Hepatocyte (in vitro differentiated cells): ENCODE measurements around the gene GGTA1. TPM values are rescaled to one million over a fixed set of nuclear protein-coding genes. Genes with fewer than 3 reads are reported as not detected.

ENCODE experiments used
- DNase-seq: peaks from one replicate; pipeline ENCODE4 v3.0.0-alpha.2; 2016; ENCODE audit warnings: low spot score
- H2AFZ ChIP-seq: fragments of 200-600 bp; sonication (generic); 2 replicates; pipeline ENCODE4 v1.6.0; 2016; ENCODE audit warnings: antibody characterized with exemption, mild to moderate bottlenecking
- H3K27ac ChIP-seq: fragments of 200-600 bp; sonication (generic); 2 replicates; pipeline ENCODE4 v1.5.1; 2016; ENCODE audit warnings: mild to moderate bottlenecking
- H3K27me3 ChIP-seq: fragments of 200-600 bp; sonication (generic); 2 replicates; pipeline ENCODE4 v1.6.1; 2016
- H3K36me3 ChIP-seq: fragments of 200-600 bp; sonication (generic); replicated peaks from 2 replicates; pipeline ENCODE4 v1.5.1; 2016; ENCODE audit warnings: low read depth; ENCODE audit not compliant: insufficient read depth
- H3K4me1 ChIP-seq: fragments of 200-600 bp; sonication (generic); 2 replicates; pipeline ENCODE4 v1.5.1; 2016; ENCODE audit warnings: mild to moderate bottlenecking, moderate library complexity; ENCODE audit not compliant: insufficient read depth
- H3K4me2 ChIP-seq: fragments of 200-600 bp; sonication (generic); 2 replicates; pipeline ENCODE4 v1.6.0; 2016
- H3K4me3 ChIP-seq: fragments of 200-600 bp; sonication (generic); 2 replicates; pipeline ENCODE4 v1.5.1; 2016; ENCODE audit warnings: mild to moderate bottlenecking
- H3K79me2 ChIP-seq: fragments of 200-600 bp; sonication (generic); 2 replicates; pipeline ENCODE4 v1.6.0; 2017; ENCODE audit warnings: mild to moderate bottlenecking
- H3K9me2 ChIP-seq: fragments of 200-600 bp; sonication (generic); replicated peaks from 2 replicates; pipeline ENCODE4 v1.6.0; 2017; ENCODE audit warnings: mild to moderate bottlenecking; ENCODE audit not compliant: insufficient read depth
- H3K9me3 ChIP-seq: fragments of 200-600 bp; sonication (generic); 2 replicates; pipeline ENCODE4 v1.5.1; 2016; ENCODE audit warnings: low read depth, mild to moderate bottlenecking
- H4K20me1 ChIP-seq: fragments of 200-600 bp; sonication (generic); 2 replicates; pipeline ENCODE4 v1.6.0; 2016; ENCODE audit warnings: mild to moderate bottlenecking; ENCODE audit not compliant: insufficient read depth, poor library complexity, severe bottlenecking
- EZH2 ChIP-seq: fragments of 200-600 bp; sonication (generic); IDR thresholded peaks from 2 replicates; pipeline ENCODE4 v1.6.1; 2016; ENCODE audit warnings: antibody characterized with exemption, mild to moderate bottlenecking, borderline replicate concordance
- EZH2phosphoT487 ChIP-seq: fragments of 200-600 bp; sonication (generic); IDR thresholded peaks from one replicate; pipeline ENCODE4 v1.6.1; 2018; ENCODE audit warnings: antibody characterized with exemption, mild to moderate bottlenecking, low read depth, moderate library complexity; ENCODE audit not compliant: unreplicated experiment, severe bottlenecking
- WGBS: methylation state at CpG from one replicate; pipeline ENCODE4 v1.1.6; 2016; ENCODE audit warnings: low lambda C conversion rate; ENCODE audit errors: missing lambda C conversion rate; 5-methylcytosine and 5-hydroxymethylcytosine counted together
- polyA plus RNA-seq: library from polyadenylated mRNA; unstranded; fragments of >200 nt; fragmentation: Nextera tagmentation; extraction: Ambion mirVana; gene quantifications from 2 replicates; pipeline ENCODE4 v1.2.1, GENCODE V29; 2016
- total RNA-seq: library from RNA; depleted of rRNA; stranded (reverse); fragments of >200 nt; gene quantifications from 2 replicates; pipeline ENCODE4 v1.2.3, GENCODE V29; 2014
- TF ChIP-seq, protein P1 (sequence below): fragments of 200-600 bp; sonication (generic); IDR thresholded peaks from 2 replicates; pipeline ENCODE4 v1.5.1; 2016; ENCODE audit warnings: antibody characterized with exemption, mild to moderate bottlenecking; ENCODE audit not compliant: poor library complexity

The GGTA1 gene
- total and polyA plus RNA-seq, 2 experiments from 2014 or later = 0.07 to 0.77 TPM

DNA sequence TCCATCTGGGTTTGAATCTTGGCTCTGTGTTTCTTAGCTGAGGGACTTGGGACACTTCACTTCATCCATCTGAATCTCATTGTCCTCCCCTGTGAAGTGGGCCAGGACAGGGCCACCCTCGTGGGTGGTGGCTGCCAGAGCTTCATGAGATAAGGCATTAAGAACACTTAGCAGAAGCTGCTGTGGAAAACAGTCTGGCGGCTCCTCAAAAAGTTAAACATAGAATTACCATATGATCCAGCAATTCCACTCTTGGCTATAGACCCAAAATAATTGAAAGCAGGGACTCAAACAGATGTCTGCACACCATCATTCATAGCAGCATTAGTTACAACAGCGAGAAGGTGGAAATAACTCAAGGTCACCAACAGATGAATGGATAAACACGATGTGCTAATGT, 42.4 kb upstream of the GGTA1 start:
- DNase-seq = no peak
- no peak overlapping the region for H3K27ac ChIP-seq
- H3K79me2 ChIP-seq = no peaks in the 10 kb centered on the region
- H3K4me2 ChIP-seq = no peak overlapping the region
- no peaks in the 10 kb centered on the region for H4K20me1 ChIP-seq
- H3K36me3 ChIP-seq = no peaks in the 10 kb centered on the region
- no peaks in the 10 kb centered on the region for H3K9me3 ChIP-seq
- TF ChIP-seq, protein P1, sequence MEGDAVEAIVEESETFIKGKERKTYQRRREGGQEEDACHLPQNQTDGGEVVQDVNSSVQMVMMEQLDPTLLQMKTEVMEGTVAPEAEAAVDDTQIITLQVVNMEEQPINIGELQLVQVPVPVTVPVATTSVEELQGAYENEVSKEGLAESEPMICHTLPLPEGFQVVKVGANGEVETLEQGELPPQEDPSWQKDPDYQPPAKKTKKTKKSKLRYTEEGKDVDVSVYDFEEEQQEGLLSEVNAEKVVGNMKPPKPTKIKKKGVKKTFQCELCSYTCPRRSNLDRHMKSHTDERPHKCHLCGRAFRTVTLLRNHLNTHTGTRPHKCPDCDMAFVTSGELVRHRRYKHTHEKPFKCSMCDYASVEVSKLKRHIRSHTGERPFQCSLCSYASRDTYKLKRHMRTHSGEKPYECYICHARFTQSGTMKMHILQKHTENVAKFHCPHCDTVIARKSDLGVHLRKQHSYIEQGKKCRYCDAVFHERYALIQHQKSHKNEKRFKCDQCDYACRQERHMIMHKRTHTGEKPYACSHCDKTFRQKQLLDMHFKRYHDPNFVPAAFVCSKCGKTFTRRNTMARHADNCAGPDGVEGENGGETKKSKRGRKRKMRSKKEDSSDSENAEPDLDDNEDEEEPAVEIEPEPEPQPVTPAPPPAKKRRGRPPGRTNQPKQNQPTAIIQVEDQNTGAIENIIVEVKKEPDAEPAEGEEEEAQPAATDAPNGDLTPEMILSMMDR = no peak
- TF ChIP-seq EZH2 (no peak), EZH2phosphoT487 (no peak)
- no peak overlapping the region for H3K4me3 ChIP-seq
- no peaks in the 10 kb centered on the region for H3K4me1 ChIP-seq
- 70% methylated on average over 4 of the region's 4 CpGs for WGBS
- no peak overlapping the region for H2AFZ ChIP-seq
- H3K9me2 ChIP-seq = no peaks in the 10 kb centered on the region
- no peaks in the 10 kb centered on the region for H3K27me3 ChIP-seq

DNA sequence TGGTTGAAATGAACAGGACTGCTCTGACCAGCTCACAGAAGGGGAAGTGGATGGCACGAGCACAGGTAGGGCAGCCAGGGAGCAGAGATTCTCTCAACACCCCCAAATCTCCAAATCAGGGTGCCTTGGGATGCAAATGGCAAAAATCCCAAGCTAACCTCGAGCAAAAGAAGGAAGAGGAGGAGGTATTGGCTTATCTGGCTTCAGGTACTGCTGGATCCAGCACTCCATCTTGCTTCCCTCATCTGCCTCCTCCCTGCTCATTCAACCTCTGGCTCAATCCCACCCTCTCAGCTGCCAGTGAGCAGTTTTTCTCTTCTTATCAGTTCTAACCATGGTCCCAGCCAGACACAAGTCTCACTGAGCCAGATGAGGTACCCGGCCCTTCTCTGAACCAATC, 41.6 kb upstream of the GGTA1 start:
- TF ChIP-seq, protein P1 = no peak
- TF ChIP-seq EZH2phosphoT487 (no peak), EZH2 (no peak)
- Histone ChIP-seq H3K4me1 (no peaks in the 10 kb centered on the region), H3K4me2 (no peak overlapping the region), H3K9me2 (no peaks in the 10 kb centered on the region), H3K27me3 (no peaks in the 10 kb centered on the region), H3K36me3 (no peaks in the 10 kb centered on the region), H3K9me3 (no peaks in the 10 kb centered on the region), H3K4me3 (no peak overlapping the region), H3K79me2 (no peaks in the 10 kb centered on the region), H2AFZ (no peak overlapping the region), H4K20me1 (no peaks in the 10 kb centered on the region), H3K27ac (no peak overlapping the region)
- 83% methylated on average over 3 of the region's 3 CpGs for WGBS
- DNase-seq = no peak

DNA sequence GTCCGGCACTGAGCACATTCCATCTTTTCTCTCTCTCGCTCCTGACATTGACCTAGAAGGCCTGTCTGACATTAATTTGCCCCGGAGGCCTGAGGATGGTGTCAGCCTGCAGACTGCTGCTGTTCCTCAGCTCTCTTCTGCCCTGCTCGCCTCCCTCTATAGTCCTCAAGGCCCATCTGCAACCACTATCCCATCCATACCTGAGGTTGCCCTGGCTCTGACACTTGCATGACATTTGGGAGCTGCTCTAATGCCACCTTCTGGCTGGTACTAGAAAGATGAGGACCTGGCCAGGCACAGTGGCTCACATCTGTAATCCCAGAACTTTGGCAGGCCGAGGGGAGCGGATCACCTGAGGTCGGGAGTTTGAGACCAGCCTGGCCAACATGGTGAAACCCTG, 38.6 kb upstream of the GGTA1 start:
- Histone ChIP-seq H3K79me2 (no peaks in the 10 kb centered on the region), H3K4me3 (no peak overlapping the region), H3K4me1 (no peaks in the 10 kb centered on the region), H3K4me2 (no peak overlapping the region), H3K27ac (no peak overlapping the region), H4K20me1 (no peaks in the 10 kb centered on the region), H3K9me2 (no peaks in the 10 kb centered on the region), H3K36me3 (no peaks in the 10 kb centered on the region), H3K9me3 (no peaks in the 10 kb centered on the region), H2AFZ (no peak overlapping the region), H3K27me3 (no peaks in the 10 kb centered on the region)
- WGBS = 83% methylated on average over 7 of the region's 7 CpGs
- DNase-seq = no peak
- TF ChIP-seq, protein P1 = no peak
- TF ChIP-seq EZH2 = no peak
- no peak for TF ChIP-seq EZH2phosphoT487

DNA sequence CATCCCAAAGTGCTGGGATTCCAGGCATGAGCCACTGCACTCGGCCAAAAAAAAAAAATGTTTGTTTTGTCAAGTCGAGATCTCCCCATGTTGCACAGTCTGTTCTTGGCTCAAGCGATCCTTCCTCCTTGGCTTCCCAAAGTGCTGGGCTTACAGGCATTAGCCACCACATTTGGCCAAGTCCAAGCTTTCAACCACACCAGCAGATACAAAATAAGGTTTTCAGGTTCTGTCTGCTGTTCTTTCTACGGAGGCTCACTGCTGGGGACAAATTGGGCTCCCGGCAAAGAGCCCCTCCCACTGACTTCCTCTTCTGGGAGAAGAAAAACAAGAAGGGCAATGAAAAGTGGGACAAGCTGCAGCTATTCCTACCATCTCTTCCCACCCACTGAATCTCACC, 37.6 kb upstream of the GGTA1 start:
- TF ChIP-seq EZH2 = no peak
- TF ChIP-seq EZH2phosphoT487 = no peak
- TF ChIP-seq, protein P1 = no peak
- H3K79me2 ChIP-seq = no peaks in the 10 kb centered on the region
- 67% methylated on average over 5 of the region's 5 CpGs for WGBS
- H3K9me3 ChIP-seq = no peaks in the 10 kb centered on the region
- DNase-seq = no peak
- H3K27me3 ChIP-seq = no peaks in the 10 kb centered on the region
- H3K4me2 ChIP-seq = no peak overlapping the region
- no peaks in the 10 kb centered on the region for H3K4me1 ChIP-seq
- no peak overlapping the region for H3K27ac ChIP-seq
- no peak overlapping the region for H3K4me3 ChIP-seq
- H3K9me2 ChIP-seq = no peaks in the 10 kb centered on the region
- H3K36me3 ChIP-seq = no peaks in the 10 kb centered on the region
- no peak overlapping the region for H2AFZ ChIP-seq
- no peaks in the 10 kb centered on the region for H4K20me1 ChIP-seq
